CD4-positive, alpha-beta T cell treated with Interleukin-10 for 1 hour (primary cell): Measurements from ENCODE around the gene SLC27A5.
A peak's percentile ranks its signal among the peaks of the same experiment; 100 is the strongest.
"Not testable (repeated sequence)": the region's sequence is repeated elsewhere in the genome, so short reads cannot be mapped to it uniquely, and the experiment has no call there.

Experiments used
- DNase-seq: peaks from one replicate; pipeline ENCODE4 v3.0.0-alpha.2; 2020

Gene SLC27A5

DNA sequence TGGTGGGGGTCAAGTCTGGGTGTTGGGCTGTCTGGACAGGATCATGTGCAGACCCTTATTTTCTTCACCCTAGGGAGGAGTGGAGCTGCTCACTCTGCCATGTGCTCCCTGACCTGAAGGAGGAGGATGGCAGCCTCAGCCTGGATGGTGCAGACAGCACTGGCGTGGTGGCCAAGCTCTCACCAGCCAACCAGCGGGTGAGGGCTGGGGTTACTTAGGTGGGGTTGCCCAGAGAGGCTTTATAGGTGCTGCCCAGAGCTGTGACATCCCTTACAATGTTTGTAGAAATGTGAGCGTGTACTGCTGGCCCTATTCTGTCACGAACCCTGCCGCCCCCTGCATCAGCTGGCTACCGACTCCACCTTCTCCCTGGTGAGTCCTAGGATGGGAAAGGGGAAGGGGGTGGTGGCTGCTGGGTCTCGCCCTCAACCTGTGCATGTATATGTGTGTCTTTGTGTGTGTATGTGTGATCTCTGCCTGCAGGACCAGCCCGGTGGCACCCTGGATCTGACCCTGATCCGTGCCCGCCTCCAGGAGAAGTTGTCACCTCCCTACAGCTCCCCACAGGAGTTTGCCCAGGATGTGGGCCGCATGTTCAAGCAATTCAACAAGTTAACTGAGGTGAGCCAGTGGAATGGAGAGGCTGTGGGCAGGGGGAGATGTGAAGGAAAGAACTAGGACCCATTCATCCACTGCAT lies 38.0 kb upstream of the SLC27A5 start:
- no peak for DNase-seq

- no peak for DNase-seq
These were observed 37.3 kb upstream of the SLC27A5 start for GRCh38 chr19:58548859-58549663.

DNA sequence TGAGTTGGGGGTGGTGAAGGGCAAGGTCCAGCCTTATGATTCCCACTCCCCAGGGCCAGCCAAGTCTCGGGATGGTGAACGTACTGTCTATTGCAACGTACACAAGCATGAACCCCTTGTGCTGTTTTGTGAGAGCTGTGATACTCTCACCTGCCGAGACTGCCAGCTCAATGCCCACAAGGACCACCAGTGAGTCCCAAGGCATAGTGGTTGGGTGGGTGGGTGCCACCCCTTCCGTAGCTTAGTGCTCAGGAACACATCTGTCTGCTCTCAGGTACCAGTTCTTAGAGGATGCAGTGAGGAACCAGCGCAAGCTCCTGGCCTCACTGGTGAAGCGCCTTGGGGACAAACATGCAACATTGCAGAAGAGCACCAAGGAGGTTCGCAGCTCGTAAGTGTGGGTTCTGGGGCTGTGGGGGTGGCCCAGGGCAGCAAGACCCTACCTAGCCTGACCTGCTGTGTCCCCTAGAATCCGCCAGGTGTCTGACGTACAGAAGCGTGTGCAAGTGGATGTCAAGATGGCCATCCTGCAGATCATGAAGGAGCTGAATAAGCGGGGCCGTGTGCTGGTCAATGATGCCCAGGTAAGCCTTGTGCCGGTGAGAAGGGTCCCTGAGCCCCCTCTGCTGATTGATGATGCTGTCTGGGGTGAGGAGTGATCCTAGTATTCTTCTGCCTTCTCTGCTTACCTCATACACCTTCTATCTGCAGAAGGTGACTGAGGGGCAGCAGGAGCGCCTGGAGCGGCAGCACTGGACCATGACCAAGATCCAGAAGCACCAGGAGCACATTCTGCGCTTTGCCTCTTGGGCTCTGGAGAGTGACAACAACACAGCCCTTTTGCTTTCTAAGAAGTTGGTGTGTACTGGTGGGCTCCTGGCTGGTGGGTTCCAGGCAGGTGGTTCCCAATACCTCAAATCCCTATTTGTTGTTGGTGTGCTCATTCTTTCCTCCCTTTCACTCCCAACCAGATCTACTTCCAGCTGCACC lies 35.8 kb upstream of the SLC27A5 start:
- no peak for DNase-seq

GRCh38 chr19:58546019-58546530 lies 34.3 kb upstream of the SLC27A5 start:
- DNase-seq: no peak

GRCh38 chr19:58545286-58546018 lies 33.7 kb upstream of the SLC27A5 start:
- no peak for DNase-seq

DNA sequence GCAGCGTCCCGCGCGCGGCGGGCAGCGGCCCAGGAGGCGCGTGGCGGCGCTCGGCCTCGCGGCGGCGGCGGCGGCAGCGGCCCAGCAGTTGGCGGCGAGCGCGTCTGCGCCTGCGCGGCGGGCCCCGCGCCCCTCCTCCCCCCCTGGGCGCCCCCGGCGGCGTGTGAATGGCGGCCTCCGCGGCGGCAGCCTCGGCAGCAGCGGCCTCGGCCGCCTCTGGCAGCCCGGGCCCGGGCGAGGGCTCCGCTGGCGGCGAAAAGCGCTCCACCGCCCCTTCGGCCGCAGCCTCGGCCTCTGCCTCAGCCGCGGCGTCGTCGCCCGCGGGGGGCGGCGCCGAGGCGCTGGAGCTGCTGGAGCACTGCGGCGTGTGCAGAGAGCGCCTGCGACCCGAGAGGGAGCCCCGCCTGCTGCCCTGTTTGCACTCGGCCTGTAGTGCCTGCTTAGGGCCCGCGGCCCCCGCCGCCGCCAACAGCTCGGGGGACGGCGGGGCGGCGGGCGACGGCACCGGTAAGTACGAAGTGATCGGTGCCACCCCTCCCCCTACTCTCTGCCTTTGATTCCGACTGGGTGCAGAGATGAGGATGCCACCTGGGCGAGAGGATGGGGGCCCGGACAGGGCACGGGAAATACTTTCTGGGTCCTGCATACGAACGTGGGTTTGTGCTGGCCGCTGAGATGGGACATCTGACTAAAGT lies 32.9 kb upstream of the SLC27A5 start:
- peak; percentile 83 for DNase-seq

- peak; percentile 100 for DNase-seq
These were observed 32.2 kb upstream of the SLC27A5 start, which contains the start of gene TRIM28 for GRCh38 chr19:58543826-58544590. TSS of gene TRIM28 (plus strand) at chr19:58544064. CDS start at chr19:58544758, 694 bp downstream.

DNA sequence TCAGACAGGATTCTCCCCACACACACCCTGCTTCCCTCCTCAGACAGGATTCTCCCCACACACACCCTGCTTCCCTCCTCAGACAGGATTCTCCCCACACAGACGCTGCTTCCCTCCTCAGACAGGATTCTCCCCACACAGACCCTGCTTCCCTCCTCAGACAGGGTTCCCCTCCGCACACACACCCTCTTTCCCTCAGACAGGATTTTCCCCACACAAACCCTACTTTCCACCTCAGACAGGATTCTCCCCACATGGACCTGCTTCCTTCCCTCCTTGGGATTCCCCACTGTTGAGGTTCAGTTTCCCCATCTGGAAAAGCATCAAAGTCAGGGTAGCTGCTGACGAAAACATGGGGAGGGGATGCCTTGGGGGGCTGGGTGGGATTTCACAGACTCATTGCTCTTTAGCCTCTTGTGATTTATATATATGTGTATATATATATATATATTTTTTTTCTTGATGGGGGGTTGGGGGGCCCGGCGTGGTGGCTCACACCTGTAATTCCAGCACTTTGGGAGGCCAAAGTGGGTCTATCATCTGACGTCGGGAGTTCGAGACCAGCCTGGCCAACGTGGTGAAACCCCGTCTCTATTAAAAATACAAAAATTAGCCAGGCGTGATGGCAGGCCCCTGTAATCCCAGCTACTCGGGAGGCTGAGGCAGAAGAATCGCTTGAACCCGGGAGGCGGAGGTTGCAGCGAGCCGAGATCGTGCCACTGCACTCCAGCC lies 31.0 kb upstream of the SLC27A5 start:
- not testable (repeated sequence) for DNase-seq

- not testable (repeated sequence) for DNase-seq
These were observed 27.4 kb upstream of the SLC27A5 start for GRCh38 chr19:58539169-58539559.

DNA sequence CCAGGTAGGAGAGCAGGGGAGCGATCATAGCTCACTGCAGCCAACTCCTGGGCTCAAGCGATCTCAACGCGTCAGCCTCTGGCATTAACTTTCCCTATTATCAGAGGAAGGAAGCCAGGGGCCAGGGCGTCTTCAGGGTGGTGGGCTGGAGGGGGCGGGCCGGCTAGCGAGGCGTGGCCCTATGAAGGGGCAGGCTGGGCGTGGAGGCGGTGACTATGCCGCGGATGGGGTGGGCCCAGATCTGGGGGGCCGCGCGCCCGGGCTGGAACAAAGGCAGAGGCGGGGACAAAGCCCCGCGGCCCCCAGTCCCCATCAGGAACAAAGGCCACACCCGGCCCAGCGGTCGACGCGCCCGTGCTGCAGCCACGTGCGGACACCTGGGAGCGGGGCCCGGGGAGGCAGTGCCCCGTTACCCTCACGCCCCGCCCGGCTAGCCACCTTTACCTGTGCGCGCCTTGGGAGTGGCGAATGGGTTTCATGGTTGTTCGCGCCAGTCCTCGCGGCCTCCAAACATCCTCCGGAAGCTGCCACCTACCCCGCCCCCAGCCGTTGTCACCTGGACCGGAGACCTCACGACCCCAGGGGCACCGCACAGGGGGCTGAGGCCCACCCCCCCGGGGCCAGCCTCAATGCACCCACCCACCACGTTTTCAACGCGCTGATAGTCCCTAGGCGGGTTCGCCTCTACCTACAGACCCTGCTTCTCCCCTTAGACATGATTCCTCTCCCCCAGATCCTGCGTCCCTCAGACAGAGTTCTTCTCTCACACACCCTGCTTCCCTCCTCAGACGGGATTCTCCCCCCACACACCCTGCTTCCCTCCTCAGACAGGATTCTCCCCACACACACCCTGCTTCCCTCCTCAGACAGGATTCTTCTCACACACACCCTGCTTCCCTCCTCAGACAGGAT lies 26.7 kb upstream of the SLC27A5 start:
- peak; percentile 46 for DNase-seq

DNA sequence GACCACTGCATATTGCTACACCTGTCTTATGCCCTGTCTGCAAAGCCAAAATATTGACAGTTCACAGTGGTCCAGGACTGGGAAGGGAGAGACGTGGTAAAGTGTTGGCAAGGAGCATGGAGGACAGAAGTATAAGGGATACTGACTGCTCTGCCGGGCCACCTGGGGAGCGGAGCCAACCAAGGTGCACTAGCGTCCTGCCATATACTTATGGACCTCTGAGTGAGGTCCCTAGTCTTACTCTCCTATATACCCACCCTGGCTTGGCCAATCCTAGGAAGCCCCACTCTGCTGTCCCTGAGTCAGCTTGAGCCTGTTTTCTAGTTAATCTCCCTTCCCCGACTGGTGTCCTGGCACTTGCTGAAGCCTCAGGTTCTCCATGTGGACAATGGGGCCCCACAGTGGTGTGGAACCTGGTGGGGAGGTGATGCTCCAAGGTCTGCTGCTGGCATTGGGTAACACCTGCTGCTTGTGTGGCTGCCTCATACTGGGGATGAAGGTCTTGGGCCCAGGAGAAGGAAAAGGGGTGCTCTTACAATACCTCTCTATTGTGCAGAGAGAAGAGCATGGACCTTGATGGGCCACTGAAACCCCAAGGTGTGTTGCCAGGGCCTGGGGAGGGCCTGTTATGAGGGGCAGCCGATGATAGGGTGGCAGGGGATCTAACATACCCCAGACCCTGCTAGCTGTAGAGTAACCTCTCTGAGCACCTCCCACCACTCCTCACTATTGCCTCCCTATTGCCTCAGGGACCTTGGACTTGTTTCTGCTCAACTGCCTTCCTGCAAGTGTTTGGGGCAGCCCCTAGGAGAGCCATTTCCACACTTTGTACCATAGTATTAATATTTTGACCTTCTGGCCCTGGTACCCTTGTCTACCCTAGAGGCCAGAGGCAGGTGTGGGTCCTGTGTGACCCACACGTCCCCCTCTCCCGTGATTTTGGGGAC lies 25.3 kb upstream of the SLC27A5 start:
- no peak for DNase-seq

- no peak for DNase-seq
These were observed 24.1 kb upstream of the SLC27A5 start for GRCh38 chr19:58535857-58536256.

GRCh38 chr19:58531034-58531840 lies 19.4 kb upstream of the SLC27A5 start:
- DNase-seq: no peak

- DNase-seq: no peak
These were observed 17.6 kb upstream of the SLC27A5 start for GRCh38 chr19:58529405-58529804.

GRCh38 chr19:58522709-58523108 lies 10.9 kb upstream of the SLC27A5 start:
- DNase-seq: no peak

DNA sequence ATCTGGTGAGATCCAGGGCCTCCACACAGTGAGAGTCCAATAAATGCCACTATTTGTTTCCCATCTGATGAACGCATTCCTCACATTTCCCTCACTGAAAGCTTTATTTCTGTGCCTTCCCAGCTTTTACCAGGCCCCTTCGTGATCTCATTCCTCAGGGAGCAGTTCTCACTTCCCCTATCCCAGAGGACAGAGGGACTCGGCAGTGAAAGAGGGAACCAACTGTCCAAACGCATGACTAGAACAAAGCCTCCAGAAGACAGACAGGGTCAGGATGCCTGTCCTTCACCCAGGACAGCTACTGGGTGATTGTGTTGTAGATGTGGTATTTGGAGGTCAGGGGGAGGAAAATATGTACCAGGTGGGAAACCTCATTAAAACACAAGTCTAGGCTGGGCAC lies 9.9 kb upstream of the SLC27A5 start:
- no peak for DNase-seq

DNA sequence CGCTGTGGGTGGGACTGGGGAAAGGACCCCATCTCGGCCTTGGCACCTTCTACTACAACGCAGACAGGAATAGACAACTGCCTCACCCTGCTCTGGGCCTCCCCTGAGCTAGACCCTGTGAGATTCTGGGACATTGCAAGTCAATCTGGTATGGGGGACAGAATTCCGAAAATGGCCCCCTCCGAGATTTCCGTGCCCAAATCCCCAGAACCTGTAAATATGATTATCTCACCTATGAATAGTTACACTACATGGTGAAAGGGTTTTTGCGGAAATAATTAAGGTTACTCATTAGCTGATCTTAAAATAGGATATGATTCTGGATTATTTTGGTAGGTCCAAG lies 8.4 kb upstream of the SLC27A5 start:
- no peak for DNase-seq
